GM11168 (cell line): Measurements from ENCODE around the gene BCL2.

Source experiments
- in situ Hi-C: fragments of 300-500 bp; cut with MboI; formaldehyde crosslinking; loops from one replicate; pipeline ENCODE4 v1.12.0; 2022; ENCODE audit warnings: low sequenced_read_pairs; ENCODE audit not compliant: unreplicated experiment

Gene BCL2

GRCh38 chr18:63082366-63083019, 237.1 kb downstream of the BCL2 start:
- in situ Hi-C loops: no loop called here

- in situ Hi-C loops: no loop called here
Observed at GRCh38 chr18:63079114-63079513, 240.5 kb downstream of the BCL2 start.

GRCh38 chr18:63078471-63078870, 241.1 kb downstream of the BCL2 start:
- in situ Hi-C loops: no loop called here

GRCh38 chr18:63074981-63075404, 244.6 kb downstream of the BCL2 start:
- in situ Hi-C loops: loop anchor here (5.0 kb wide), 1 partner anchor 58 kb away; no protein-coding TSS in a partner anchor

GRCh38 chr18:63073481-63073880, 246.1 kb downstream of the BCL2 start:
- in situ Hi-C loops: loop anchor here (5.0 kb wide), 1 partner anchor 56 kb away; no protein-coding TSS in a partner anchor
